GM18517 (cell line): Measurements from ENCODE around the gene LCLAT1.
A peak's percentile ranks its signal among the peaks of the same experiment; 100 is the strongest.

Experiments
- ATAC-seq: cut with Tn5 transposase; IDR thresholded peaks from one replicate; pipeline ENCODE4 v1.9.1; 2021; ENCODE audit warnings: mild to moderate bottlenecking, moderate library complexity; ENCODE audit not compliant: unreplicated experiment

The LCLAT1 gene

DNA sequence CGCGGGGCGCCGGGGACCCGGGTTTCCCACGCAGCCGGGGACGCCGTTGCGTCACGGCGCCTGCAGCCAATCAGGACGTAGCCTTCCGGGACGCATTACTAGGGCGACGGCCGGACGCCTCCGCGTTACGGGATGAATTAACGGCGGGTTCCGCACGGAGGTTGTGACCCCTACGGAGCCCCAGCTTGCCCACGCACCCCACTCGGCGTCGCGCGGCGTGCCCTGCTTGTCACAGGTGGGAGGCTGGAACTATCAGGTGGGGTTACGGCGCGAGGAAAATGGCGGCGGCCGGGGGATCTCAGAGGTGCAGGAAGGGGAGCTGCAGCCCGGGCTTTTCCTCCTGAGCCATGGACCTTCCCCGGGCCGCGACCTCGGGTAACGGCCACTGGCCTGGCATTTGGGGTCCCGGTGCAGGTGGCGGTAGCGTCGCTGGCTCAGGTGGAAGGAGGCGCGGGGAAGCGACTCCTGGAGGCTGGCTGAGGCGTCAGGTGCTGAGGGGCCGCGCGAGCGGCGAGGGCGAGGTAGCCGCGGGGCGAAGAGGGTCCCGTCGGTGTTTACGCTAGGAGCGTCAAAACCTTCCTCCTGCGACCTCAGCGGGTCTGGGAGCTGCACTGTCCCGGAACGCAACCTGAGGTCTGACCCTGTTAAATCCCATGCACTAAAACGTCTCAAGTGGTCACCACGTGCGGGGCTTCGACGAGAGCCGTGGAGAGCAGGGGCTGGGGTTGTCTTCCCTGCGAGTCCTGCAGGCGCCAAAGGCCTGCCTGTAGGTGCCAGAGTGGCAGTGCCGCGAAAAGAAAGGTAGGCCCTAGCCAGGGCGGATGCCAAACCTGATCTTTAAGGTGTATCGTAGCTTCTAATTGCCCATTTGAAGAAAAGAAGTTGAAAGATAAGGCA, at the start of gene LCLAT1:
LCLAT1 (plus strand) TSS at position 98 of the 897 bp plus-strand sequence. CDS start 78,345 bp downstream, outside the sequence.
- peak; percentile 92 for ATAC-seq

GRCh38 chr2:30398084-30398873, 48.8 kb upstream of the LCLAT1 start:
- no peak for ATAC-seq

DNA sequence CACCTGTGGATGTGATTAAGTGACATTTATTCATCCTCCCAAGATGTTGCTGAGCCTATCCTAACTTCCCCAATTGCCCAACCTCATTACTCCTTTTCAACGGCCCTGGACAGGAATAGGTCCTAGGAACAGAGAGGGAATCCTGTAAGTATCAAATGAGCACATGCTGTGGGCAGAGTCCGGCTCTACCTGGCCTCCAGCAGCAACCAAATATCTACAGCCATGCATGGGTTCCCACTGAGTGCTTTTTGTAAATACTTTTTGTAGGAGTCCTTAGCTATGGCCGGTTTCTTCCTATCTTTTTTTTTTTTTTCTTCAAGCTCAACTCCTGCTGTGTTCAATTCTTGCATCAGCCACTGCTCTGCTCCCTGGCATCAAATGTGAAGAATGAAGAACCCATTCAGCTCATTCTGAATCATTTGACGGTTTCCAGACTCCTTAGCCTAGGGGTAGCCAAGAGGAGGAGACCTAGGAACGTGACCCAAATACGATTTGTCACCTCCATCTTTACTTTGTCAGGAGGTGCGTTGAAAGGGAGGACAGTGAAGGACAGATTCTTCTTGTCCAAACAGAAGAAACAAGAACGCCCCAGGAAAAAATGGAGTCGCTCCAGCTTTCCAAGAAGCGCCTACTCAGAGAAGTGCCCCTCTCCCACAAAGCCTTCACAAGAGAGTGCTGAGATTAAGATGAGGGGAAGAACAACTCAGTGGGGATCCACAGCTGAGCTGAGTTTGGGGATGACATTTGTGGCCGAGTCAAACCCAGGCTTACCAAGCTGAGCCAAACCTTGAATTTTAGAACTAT, 46.7 kb upstream of the LCLAT1 start:
- ATAC-seq = no peak

DNA sequence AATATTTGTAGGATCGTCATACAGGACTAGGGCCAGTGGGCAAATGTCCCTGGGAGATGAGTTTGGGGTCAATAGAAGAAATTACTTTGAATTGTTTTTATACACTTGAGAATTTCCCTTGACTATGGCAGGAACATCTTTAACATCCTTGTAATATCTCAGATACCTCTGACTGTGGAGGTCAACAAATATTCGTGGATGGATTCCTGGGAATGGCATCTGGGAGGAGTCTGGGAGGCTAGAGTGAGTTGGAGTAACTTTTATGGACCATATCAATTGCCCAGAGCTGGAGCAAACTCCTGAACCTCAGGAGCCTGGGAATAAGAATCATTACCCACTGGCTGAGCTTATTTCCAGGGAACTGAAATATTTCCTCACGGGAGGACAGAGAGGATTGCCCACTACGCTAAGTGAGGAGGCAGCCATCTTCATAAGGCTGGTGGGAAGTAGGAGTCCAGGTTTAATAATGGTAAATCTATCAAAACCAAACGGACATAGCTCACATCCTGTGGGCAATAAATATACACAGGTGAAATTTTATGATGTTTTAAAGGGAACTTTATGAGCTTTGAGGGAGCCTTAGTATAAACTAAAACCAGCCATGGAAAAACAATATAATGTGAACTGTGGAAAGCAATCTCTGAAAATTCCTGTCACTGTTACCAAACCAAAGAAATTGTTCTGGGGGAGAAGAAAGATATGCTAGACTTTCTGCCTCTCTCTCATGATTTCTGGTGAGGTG, 44.4 kb upstream of the LCLAT1 start:
- ATAC-seq = no peak

DNA sequence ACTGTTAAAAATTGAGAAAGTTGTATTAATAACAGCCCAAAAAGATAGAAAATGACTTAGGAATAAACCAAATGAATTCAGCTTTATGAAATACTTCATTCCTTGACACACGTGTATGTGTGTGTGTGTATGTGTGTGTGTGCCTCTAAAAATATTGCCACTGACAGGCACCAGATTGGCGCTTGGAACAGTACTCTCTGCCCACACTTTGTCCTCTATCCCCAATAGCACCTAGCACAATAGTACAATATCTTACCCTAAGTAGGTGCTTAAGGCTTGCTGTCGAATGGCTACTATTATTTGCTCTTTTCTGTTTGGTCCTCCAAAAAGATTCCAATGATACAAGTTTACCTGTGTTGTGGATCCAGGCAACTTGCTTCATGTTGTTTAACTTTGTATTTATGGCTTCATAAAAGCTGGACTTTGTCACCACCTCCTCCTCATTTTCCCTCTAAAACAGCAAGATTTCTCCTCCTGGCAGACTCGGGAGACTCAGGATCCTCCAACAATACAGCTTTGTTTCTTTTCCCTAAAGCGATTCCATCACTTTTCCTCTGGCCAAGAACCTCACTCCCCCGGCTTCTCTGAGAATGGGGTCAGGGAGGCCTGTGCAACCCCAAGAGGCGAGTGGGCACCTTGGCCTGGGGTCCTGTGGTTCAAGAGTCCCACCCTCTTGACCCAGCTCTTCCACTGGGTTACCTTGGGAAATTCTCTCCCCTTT, 43.3 kb upstream of the LCLAT1 start:
- no peak for ATAC-seq

GRCh38 chr2:30404319-30405259, 42.5 kb upstream of the LCLAT1 start:
- no peak for ATAC-seq

GRCh38 chr2:30405260-30405605, 41.8 kb upstream of the LCLAT1 start:
- no peak for ATAC-seq

GRCh38 chr2:30406853-30407252, 40.2 kb upstream of the LCLAT1 start:
- ATAC-seq = no peak

GRCh38 chr2:30408961-30409387, 38.1 kb upstream of the LCLAT1 start:
- no peak for ATAC-seq

DNA sequence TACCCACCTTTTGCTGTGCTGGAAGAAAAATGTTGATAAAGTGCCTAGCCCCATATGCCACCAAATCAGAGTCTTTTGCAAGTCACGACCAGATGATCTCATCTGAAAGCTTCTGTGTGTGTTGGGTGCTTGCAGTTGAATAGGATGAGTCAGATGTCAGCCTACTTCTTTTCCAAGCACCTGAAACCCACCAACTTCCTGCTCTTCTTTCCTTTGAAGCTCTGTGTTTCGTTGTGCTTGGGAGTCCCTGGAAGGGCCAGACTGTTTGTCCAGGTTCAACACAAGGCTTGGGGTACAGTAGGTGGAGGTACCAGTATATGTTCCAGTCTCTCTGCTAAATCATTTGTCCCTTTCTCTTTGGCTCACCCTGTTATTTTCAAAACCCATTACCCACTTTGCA, 36.8 kb upstream of the LCLAT1 start:
- ATAC-seq = no peak

DNA sequence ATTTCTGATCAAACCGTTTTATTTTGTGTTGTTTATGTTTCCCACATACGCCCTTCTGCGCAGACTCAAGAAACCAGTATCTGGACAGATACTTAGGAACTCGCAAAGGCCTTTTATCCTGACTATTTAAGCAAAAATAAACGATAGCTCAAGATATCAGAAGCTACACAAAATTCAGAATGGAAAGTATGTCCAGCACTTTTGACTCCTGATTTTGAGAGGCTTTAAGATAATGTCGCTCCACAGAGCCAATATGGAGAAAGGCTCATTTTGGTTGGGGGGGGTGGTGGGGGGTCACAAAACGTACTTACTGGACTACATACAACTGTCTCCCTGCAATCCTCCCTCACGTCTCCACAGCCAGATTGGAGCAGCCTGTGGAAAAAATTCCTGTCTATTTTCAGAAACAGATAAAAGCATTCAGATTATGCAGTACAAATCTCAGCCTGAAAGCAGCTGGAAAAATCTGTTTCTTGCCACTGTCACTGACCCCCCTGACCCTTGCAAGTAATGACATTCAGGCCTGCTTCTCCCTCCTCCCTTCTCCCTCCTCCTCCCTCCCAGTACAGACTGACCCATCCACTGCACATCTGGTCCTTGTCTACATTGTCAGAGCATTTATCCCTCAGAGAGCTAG, 34.9 kb upstream of the LCLAT1 start:
- ATAC-seq = no peak

GRCh38 chr2:30412684-30413570, 34.1 kb upstream of the LCLAT1 start:
- ATAC-seq = no peak

GRCh38 chr2:30414961-30415360, 32.1 kb upstream of the LCLAT1 start:
- ATAC-seq = no peak

- no peak for ATAC-seq
These were observed 29.8 kb upstream of the LCLAT1 start for GRCh38 chr2:30417253-30417652.

GRCh38 chr2:30421026-30421603, 25.9 kb upstream of the LCLAT1 start:
- no peak for ATAC-seq

DNA sequence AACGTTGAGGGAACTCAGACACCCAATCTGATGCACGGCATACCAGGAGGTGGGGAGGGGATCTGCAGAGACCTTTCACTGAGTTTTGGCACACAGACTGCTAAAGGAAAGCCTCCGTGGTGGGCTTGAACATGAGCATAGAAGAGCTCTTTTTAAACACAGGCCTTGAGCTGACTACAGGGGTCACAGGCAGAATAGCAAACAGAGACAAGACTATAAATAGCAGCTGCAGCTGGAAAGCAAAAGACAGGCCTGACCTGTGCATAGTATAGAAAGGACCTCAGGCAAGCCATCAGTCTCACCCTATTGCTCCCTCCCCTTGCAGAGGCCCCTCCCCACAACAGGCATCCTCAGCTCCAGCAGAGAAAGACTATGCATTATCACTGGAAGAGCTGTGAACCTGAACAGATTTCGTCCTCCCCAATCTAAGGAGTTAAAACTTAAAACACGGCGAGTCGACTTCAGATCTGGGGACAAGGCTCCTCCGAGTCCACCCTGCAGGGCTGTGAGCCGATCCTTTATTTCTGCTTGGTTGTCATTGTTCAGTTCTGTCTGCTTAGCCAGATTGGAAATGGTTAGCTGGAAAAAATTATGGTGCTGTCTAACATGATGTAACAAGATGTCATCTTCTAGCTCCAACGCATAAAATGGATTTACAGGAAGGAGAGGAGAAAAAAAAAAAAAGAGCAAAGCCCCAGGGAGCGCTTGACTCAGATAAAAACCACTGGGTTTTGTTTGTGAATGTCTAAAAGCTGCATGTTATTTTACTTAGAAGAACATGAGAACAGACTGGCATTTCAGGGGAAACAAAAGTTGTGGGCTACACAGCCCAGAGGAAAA, 25.2 kb upstream of the LCLAT1 start:
- ATAC-seq = peak; percentile 13
